GM12865 (cell line): ENCODE measurements around the gene GNS.

Experiments
- DNase-seq: peaks from one replicate; pipeline ENCODE4 v3.0.0; 2010; ENCODE audit warnings: low read depth
- H3K4me3 ChIP-seq: 2 replicates; pipeline ENCODE4 v1.5.1; 2011; ENCODE audit warnings: mild to moderate bottlenecking, low read depth, low read length, control low read depth
- TF ChIP-seq, protein P1 (sequence below): IDR thresholded peaks from 2 replicates; pipeline ENCODE4 v1.5.1; 2011; ENCODE audit warnings: low read length, control low read depth, low read depth, inconsistent platforms; ENCODE audit not compliant: insufficient read depth; ENCODE audit errors: missing control alignments

GNS gene

DNA sequence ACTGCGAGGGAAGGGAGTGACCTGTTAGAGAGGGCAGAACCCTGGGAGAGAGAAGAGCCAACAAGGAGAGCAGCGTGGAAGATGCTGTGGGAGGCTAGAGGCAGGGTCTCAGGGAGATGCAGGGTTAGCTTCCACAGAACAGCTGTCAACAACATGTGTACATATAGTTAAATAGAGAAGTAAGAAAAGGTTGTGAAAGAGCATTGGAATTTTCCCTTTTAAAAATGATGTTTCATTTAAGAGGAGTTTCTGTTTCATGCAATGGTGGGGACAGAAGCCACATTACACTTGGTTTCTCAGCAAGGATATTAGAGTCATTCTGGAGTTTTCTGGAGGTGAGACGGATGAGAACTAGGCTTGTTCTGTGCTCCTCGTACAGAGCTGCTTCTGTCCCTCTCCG, 41.4 kb upstream of the GNS start:
- peak; percentile 62 for DNase-seq
- TF ChIP-seq, protein P1, sequence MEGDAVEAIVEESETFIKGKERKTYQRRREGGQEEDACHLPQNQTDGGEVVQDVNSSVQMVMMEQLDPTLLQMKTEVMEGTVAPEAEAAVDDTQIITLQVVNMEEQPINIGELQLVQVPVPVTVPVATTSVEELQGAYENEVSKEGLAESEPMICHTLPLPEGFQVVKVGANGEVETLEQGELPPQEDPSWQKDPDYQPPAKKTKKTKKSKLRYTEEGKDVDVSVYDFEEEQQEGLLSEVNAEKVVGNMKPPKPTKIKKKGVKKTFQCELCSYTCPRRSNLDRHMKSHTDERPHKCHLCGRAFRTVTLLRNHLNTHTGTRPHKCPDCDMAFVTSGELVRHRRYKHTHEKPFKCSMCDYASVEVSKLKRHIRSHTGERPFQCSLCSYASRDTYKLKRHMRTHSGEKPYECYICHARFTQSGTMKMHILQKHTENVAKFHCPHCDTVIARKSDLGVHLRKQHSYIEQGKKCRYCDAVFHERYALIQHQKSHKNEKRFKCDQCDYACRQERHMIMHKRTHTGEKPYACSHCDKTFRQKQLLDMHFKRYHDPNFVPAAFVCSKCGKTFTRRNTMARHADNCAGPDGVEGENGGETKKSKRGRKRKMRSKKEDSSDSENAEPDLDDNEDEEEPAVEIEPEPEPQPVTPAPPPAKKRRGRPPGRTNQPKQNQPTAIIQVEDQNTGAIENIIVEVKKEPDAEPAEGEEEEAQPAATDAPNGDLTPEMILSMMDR = no peak
- no peak overlapping the region for H3K4me3 ChIP-seq

DNA sequence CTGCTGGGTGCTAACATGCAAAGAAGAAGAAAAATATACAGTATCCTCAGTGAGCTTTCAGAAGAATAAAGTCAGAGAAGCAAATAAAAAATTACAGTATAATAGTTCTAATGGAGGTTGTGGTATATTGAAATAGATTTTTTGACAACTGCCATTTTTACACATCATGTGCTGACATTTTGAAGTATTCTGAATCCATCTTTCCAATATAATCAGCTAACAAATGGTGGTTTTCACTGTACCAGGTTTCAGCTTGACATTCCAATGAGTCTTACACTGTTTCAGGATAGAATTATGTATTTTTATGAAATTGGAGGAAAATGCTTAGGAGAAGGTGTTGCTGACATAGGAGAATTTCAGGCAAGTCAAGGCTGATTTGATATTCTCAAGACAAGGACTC, 39.0 kb upstream of the GNS start:
- TF ChIP-seq, protein P1 = no peak
- H3K4me3 ChIP-seq = no peak overlapping the region
- DNase-seq = no peak

DNA sequence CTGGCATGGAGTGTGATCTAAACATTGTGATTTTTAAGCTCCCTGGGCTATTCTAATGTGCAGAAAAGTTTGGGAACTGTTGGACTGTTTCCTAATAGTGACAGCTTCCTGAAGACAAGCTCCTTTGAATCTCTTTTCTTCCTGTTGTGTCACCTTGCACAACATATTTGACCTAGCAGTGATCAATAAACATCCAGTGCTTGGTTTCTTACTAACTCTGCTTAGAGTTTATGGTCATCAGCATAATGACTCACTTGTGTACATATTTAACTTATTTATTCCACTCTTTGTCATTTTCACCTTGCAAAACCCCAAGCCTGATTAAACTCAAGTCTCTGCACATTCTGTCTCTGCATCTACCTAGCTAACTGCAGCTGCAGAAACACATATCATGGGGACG, 38.0 kb upstream of the GNS start:
- TF ChIP-seq, protein P1 = no peak
- no peak for DNase-seq
- H3K4me3 ChIP-seq = no peak overlapping the region

DNA sequence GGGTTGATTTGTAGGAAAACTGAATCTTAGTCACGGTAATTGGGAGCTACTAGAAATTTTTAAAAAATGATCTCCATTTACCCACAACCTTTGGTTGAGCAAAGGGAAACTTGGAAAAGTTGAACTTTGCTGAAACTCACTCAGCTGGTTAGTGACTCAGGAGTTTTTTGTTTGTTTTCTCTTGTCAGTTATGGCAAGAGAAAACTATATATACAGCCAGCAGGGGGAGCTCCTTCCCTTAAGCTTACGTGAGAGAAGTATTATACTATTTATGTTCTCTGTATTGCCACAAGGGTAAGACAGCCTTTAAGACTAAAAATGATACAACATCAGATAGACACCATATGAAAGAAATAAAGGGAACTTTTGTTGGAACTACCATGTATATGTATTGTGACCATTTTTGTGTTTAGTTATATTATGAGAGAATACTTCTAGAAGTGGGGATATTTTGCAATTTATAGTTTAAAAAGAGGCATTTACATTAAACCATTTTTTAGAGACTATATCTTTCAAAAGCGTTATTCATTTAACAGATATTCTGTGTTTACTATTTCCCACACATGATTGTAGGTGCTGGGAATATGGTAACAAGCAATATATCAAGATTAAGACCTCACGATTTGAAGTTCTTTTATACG, 37.1 kb upstream of the GNS start:
- TF ChIP-seq, protein P1 = peak; percentile 71
- peak; percentile 92 for DNase-seq
- no peak overlapping the region for H3K4me3 ChIP-seq

DNA sequence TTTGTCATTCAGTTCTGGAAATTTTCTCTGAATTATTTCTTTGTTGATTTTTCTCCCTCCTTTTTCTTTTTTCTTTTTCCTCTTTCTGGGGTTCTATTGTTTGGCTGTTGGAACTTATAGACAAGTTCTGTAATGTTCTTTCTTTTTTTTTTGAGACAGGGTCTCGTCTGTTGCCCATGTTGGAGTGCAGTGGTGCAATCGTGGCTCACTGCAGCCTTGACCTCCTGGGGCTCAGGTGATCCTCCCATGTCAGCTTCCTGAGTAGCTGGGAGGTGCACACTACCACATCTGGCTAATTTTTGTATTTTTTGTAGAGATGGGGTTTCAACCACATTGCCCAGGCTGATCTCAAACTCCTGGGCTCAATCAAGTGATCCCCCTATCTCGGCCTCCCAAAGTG, 35.1 kb upstream of the GNS start:
- H3K4me3 ChIP-seq = no peak overlapping the region
- no peak for DNase-seq
- TF ChIP-seq, protein P1 = no peak

DNA sequence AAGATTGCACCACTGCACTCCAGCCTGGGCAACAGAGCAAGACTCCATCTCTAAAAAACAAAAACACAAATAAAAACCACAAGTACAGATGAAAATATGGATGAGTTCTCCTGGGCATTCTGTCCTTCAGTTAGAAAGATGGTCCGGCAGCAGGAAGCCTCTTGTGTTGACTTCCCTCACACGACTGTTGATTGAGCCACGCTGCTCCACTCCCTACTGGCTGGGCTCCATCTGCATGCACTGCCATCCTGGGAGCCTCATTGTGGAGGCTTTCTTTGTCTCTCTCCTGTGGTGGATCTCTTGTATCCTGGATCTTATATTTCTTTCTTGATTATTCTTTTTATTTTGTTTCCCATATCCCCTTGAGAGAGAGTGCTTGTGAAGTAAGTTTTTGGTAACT, 34.4 kb upstream of the GNS start:
- no peak for DNase-seq
- no peak overlapping the region for H3K4me3 ChIP-seq
- TF ChIP-seq, protein P1 = no peak

DNA sequence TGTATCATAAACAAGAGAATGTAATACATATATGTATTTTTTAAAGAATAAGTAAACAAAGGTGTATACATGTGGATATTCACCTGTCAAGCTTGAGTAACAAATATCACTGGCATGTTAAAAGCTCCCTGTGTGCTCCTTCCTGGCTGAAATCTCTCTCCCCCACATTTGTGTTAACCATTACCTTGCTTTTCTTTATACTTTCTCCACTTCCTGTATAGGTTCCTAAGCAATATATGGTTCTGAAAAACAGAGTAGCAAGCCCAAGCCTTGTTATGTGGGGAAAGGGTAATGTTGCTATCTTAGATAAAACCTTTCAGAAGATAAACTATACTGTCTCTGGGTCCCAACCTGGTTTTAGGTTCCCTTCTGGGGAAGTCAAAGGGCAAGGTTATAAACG, 32.9 kb upstream of the GNS start:
- H3K4me3 ChIP-seq = no peak overlapping the region
- TF ChIP-seq, protein P1 = no peak
- no peak for DNase-seq
